GM19023 (cell line): Measurements from ENCODE around the gene IFI27L1.
A peak's percentile ranks its signal among the peaks of the same experiment; 100 is the strongest.

ENCODE experiments used
- ATAC-seq: cut with Tn5 transposase; IDR thresholded peaks from one replicate; pipeline ENCODE4 v1.9.1; 2021; ENCODE audit warnings: mild to moderate bottlenecking, moderate library complexity; ENCODE audit not compliant: unreplicated experiment

Gene IFI27L1

GRCh38 chr14:94080621-94081385 lies at the start of gene IFI27L1, which contains the start of gene DDX24:
Gene IFI27L1 (plus strand): TSS chr14:94081310. CDS start chr14:94096938, 15,628 bp downstream.
Gene DDX24 (minus strand): TSS chr14:94081202. CDS start chr14:94079742, 1,460 bp downstream.
- ATAC-seq: peak; percentile 98

GRCh38 chr14:94031883-94032279 lies 49.2 kb upstream of the IFI27L1 start:
- ATAC-seq: no peak

GRCh38 chr14:94034886-94035285 lies 46.2 kb upstream of the IFI27L1 start:
- no peak for ATAC-seq

GRCh38 chr14:94036313-94037167 lies 44.6 kb upstream of the IFI27L1 start:
- ATAC-seq: no peak

- no peak for ATAC-seq
Measured at GRCh38 chr14:94037954-94038353, 43.2 kb upstream of the IFI27L1 start.

GRCh38 chr14:94038510-94038909 lies 42.6 kb upstream of the IFI27L1 start:
- no peak for ATAC-seq

GRCh38 chr14:94038921-94039629 lies 42.0 kb upstream of the IFI27L1 start:
- ATAC-seq: no peak

- no peak for ATAC-seq
Measured at GRCh38 chr14:94040247-94040646, 40.9 kb upstream of the IFI27L1 start.

- ATAC-seq: no peak
Measured at GRCh38 chr14:94040796-94041195, 40.3 kb upstream of the IFI27L1 start.

GRCh38 chr14:94041551-94042346 lies 39.4 kb upstream of the IFI27L1 start:
- no peak for ATAC-seq

GRCh38 chr14:94042433-94043091 lies 38.5 kb upstream of the IFI27L1 start:
- ATAC-seq: no peak

- ATAC-seq: no peak
Measured at GRCh38 chr14:94043111-94043755, 37.9 kb upstream of the IFI27L1 start.

GRCh38 chr14:94043756-94044475 lies 37.2 kb upstream of the IFI27L1 start:
- no peak for ATAC-seq

GRCh38 chr14:94044476-94045091 lies 36.5 kb upstream of the IFI27L1 start:
- no peak for ATAC-seq

- ATAC-seq: no peak
Measured at GRCh38 chr14:94045101-94045500, 36.0 kb upstream of the IFI27L1 start.

- ATAC-seq: no peak
Measured at GRCh38 chr14:94045563-94046345, 35.4 kb upstream of the IFI27L1 start.

GRCh38 chr14:94046696-94047250 lies 34.3 kb upstream of the IFI27L1 start:
- no peak for ATAC-seq
